ENCODE data around the gene STMN3.
A peak's percentile ranks its signal among the peaks of the same experiment; 100 is the strongest.
"Not testable (repeated sequence)": the region's sequence is repeated elsewhere in the genome, so short reads cannot be mapped to it uniquely, and the experiment has no call there.

The STMN3 gene

DNA sequence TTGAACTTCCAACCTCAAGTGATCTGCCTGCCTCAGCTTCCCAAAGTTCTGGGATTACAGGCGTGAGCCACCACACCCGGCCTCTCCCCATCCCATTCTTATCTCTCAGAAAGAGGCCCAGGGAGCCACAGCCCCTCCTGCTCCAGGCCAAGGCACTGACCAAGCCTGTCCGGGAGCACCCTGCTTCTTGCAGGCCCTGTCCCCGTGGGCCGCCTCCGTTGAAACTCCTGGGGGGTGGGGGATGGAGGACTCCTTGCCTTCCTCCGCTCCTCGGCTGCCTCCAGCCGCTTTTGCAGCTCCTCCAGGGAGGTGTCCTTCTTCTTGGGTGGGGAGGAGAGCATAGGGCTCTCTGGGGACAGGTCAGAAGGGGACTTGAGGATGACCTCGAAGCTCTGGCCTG, 9.7 kb downstream of the STMN3 start:
- no peak overlapping the region for H3K27ac Mint-ChIP-seq
- no peak for DNase-seq
- peaks cover 3% of the 10 kb centered on the region for H3K36me3 Mint-ChIP-seq (ENCODE audit: low read depth)
- no peaks in the 10 kb centered on the region for H3K9me3 Mint-ChIP-seq
- H3K4me3 Mint-ChIP-seq = peak overlapping the region; percentile 71
- H3K4me1 Mint-ChIP-seq (ENCODE audit: low read depth) = peaks cover 21% of the 10 kb centered on the region
- H3K27me3 Mint-ChIP-seq = no peaks in the 10 kb centered on the region

DNA sequence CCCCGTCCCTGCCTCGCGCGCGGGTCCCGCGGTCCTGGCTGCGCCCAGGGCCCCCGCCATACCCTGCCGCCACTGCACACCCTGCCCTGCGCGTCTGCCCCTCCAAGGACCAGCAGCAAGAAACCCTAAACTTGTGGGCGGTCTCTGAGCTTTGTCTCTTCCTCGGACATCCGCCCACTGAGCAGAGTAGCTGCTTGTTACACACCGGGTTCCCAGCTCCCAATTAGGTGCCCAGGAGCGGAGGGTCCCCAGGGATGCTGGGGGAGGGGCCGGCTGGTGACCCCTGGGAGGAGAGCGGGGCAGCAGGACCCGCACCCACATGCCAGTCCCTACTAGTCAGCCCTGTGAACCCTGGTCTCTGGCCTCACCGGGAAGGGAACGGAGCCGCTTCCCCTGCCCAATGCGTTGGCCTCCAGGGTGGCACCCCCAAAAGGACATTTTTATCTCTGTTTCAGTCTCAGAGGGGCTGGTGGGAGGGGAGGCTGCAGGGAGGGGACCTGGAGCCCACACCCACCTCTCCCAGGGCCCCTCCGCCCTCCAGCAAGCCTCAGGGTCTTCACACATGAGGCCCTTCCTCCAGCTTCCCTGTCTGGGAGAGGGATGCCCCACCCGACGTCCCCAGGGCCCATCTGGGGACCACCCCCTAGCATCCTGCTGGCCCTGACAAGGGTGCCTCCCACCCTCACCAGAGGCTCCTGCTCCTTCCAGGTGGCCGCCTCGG, 10.5 kb downstream of the STMN3 start:
- peak overlapping the region; percentile 64 for H3K27ac Mint-ChIP-seq
- peaks cover 3% of the 10 kb centered on the region for H3K36me3 Mint-ChIP-seq (ENCODE audit: low read depth)
- H3K9me3 Mint-ChIP-seq = no peaks in the 10 kb centered on the region
- peak overlapping the region; percentile 71 for H3K4me3 Mint-ChIP-seq
- no peaks in the 10 kb centered on the region for H3K27me3 Mint-ChIP-seq
- H3K4me1 Mint-ChIP-seq (ENCODE audit: low read depth) = peaks cover 25% of the 10 kb centered on the region
- DNase-seq = peak; percentile 40

DNA sequence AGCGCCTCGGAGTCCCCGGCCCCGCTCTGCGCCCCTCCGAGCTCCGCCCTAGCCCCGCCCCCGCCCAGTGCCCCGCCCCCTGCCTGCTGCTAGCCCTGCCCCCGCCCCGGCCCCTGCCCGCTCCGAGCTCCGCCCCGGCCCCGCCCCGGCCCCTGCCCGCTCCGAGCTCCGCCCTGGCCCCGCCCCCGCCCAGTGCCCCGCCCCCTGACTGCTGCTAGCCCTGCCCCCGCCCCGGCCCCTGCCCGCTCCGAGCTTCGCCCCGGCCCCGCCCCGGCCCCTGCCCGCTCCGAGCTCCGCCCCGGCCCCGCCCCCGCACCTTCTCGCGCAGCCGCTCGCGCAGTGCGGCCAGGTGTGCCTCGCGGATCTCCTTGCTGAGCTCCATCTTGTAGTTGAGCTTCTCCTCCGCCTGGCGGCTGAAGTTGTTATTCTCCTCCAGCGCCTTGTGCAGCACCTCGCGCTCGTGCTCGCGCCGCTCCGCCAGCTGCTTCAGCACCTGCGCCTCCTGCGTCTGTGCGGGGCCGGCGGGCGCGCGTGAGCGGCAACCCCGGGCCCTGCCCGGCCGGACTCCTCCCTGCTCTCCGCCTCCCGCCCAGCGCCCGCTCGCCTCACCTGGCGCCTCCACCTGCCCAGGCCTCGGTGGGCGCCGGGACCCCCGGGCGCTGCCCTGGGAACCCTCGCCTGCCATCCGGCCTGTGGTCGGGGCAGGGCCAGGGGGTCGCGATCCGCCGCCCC, 11.3 kb downstream of the STMN3 start:
- H3K4me1 Mint-ChIP-seq (ENCODE audit: low read depth) = peaks cover 31% of the 10 kb centered on the region
- H3K36me3 Mint-ChIP-seq (ENCODE audit: low read depth) = peaks cover 3% of the 10 kb centered on the region
- peak overlapping the region; percentile 71 for H3K4me3 Mint-ChIP-seq
- DNase-seq = peak; percentile 97
- no peaks in the 10 kb centered on the region for H3K9me3 Mint-ChIP-seq
- no peaks in the 10 kb centered on the region for H3K27me3 Mint-ChIP-seq
- peak overlapping the region; percentile 67 for H3K27ac Mint-ChIP-seq

DNA sequence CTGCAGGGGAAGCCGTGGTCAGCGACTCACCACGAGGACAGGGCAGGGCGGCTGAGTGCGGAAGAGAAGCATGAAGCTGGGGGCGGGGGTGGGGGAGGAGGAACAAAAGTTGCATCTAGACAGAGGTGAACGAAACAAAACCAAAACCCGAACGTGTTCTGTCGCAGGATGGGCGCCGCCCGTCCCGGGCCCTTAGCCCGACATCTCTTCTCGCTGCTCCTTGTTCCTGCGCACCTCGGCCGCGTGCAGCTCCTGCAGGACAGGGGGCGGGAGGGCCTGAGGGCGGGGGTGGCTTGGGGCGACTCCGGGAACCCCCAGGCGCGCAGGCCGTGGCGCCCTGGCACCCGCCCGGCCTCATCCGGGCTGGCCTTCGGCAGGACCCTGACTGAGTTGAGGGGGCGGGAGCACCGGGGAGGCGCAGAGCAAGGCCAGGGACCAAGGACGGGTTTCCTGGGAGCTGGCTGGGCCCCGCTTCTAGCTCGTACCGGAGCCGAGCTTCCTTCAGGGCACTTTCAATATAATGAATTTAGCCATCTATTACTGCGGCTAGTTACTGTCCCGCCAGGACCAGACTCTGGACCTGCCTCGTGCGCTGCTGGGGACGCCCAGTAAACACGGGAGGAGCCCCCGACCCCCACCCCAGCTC, 12.0 kb downstream of the STMN3 start:
- peaks cover 36% of the 10 kb centered on the region for H3K4me1 Mint-ChIP-seq (ENCODE audit: low read depth)
- H3K36me3 Mint-ChIP-seq (ENCODE audit: low read depth) = peaks cover 3% of the 10 kb centered on the region
- H3K27ac Mint-ChIP-seq = peak overlapping the region; percentile 64
- peak; percentile 80 for DNase-seq
- no peaks in the 10 kb centered on the region for H3K9me3 Mint-ChIP-seq
- H3K27me3 Mint-ChIP-seq = no peaks in the 10 kb centered on the region
- peak overlapping the region; percentile 71 for H3K4me3 Mint-ChIP-seq

DNA sequence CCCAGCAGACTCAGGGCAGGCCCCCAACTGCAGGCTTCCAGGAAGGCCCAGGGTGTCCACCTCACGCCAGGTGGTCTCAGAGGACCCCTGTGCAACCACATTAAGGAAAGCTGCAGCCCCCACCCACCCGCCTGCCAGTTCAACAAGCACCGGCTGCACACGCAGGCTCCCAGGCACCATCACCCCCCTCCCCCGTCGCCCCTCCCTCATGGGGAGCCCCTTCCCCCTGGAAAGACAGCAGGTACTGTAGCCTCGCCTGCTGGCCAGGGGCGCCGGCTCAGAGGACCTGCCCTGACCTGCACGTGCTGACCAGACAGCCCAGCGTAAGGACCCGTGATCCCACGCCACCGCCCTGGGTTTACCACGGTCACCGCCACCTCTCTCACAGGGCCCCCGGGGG, 12.5 kb downstream of the STMN3 start:
- peak overlapping the region; percentile 85 for H3K27ac Mint-ChIP-seq
- not testable (repeated sequence) for H3K27me3 Mint-ChIP-seq; H3K9me3 Mint-ChIP-seq; H3K36me3 Mint-ChIP-seq (ENCODE audit: low read depth)
- H3K4me1 Mint-ChIP-seq (ENCODE audit: low read depth) = peaks cover 39% of the 10 kb centered on the region
- H3K4me3 Mint-ChIP-seq = peak overlapping the region; percentile 82
- peak; percentile 56 for DNase-seq

DNA sequence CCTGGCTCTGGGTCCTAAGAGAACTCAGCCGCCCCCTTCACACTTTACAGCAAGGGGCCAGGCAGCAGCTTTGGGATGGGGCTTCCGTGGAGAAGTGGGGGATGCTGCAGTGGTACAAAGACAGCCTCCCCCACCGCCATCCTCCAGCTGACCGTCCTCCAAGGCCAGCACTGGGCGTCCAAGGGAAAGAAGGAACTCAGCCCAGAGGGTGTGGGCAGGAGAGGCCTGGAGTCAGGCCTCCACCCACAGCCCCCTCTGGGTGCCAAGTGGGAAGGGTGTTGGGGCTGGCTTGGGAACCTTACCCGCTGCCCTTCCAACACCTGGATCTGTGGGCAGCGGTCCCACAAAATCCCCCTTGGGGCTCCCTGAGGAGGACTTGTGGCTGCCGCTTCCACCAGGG, 13.1 kb downstream of the STMN3 start:
- H3K27ac Mint-ChIP-seq = peak overlapping the region; percentile 98
- H3K9me3 Mint-ChIP-seq = no peaks in the 10 kb centered on the region
- peaks cover 45% of the 10 kb centered on the region for H3K4me1 Mint-ChIP-seq (ENCODE audit: low read depth)
- peak; percentile 46 for DNase-seq
- H3K4me3 Mint-ChIP-seq = peak overlapping the region; percentile 82
- peaks cover 3% of the 10 kb centered on the region for H3K36me3 Mint-ChIP-seq (ENCODE audit: low read depth)
- no peaks in the 10 kb centered on the region for H3K27me3 Mint-ChIP-seq

DNA sequence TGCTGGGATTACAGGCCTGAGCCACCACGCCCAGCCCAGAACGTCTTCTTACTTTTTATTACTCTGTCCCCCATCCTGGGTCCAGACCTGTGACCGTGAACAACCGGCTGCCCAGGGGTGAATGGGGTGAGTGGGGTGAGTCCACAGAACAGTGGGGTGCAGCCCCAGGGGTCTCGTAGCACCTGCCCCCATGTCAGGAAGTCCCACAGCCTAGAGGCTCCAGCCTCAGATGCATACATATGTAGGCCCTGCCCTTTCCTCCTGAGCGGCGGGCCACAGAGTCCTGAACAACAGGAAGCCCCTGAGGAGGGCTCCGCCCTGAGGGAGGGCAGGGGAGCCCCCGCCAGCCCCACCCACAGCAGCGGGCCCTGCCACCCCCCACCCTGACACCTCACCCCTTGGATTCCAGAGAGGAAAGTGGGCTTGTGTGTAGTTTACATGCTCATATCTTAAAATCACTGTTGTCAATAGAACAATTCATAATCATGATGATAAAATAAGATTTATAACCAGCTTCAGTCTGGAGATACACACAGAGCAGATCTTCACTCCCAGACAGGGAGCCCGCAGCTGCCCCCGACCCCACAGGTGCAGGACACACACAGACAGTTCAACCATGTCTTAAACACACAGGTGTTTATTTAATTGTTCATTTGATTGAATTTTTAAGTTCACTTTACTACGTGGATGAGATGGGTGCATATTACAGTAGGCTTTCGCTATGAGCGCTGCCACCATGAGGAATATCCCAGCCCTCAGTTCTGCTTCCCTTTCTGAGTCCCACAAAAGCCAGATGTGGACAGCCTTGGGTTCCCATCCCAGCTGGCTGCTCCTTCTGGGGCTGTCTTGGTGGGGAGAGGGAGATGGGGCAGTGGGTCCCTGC, 13.9 kb downstream of the STMN3 start:
- no peaks in the 10 kb centered on the region for H3K27me3 Mint-ChIP-seq
- H3K4me3 Mint-ChIP-seq = peak overlapping the region; percentile 82
- DNase-seq = peak; percentile 77
- H3K36me3 Mint-ChIP-seq (ENCODE audit: low read depth) = peaks cover 3% of the 10 kb centered on the region
- H3K9me3 Mint-ChIP-seq = no peaks in the 10 kb centered on the region
- peak overlapping the region; percentile 98 for H3K27ac Mint-ChIP-seq
- H3K4me1 Mint-ChIP-seq (ENCODE audit: low read depth) = peaks cover 52% of the 10 kb centered on the region

DNA sequence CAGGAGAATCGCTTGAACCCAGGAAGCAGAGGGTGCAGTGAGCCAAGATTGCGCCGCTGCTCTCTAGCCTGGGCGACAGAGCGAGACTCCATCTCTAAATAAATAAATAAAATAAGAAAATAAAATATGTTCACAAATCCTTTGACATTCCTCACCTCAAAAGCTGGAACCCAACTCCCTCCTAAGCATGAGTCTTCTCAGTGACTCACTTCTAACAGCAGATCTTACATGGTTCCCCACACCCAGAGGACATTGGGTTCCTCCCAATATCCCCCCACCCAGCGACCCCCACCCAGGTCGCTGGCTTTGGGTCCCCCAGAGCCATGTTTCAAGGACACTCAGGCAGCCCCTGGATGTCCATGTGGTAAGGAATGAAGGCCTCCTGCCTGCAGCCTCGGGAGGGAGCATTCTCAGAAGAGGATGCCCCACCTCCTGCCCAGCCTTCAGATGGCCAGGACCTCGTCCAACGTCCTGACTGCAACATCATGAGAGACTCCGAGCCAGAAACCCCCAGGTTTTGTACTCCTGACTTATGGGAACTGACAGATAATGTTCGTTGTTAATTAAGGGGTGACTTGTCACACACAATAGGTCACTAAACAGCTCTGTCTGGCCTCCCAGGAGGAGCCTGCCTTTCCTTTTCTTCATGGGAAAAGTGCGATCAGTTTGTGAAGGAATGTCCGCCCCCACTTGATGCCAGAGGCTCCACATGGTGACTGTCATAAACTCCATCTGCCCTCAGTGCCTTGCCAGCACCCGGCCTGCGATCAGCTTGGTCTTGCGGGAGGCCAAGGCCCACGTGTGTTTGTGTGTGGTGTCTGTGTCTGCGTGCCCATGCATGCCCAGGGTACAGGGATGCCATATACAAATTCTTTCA, 16.2 kb downstream of the STMN3 start:
- peaks cover 63% of the 10 kb centered on the region for H3K4me1 Mint-ChIP-seq (ENCODE audit: low read depth)
- no peaks in the 10 kb centered on the region for H3K9me3 Mint-ChIP-seq
- H3K27me3 Mint-ChIP-seq = no peaks in the 10 kb centered on the region
- peak overlapping the region; percentile 50 for H3K27ac Mint-ChIP-seq
- DNase-seq = no peak
- H3K36me3 Mint-ChIP-seq (ENCODE audit: low read depth) = peaks cover 3% of the 10 kb centered on the region
- H3K4me3 Mint-ChIP-seq = no peak overlapping the region

DNA sequence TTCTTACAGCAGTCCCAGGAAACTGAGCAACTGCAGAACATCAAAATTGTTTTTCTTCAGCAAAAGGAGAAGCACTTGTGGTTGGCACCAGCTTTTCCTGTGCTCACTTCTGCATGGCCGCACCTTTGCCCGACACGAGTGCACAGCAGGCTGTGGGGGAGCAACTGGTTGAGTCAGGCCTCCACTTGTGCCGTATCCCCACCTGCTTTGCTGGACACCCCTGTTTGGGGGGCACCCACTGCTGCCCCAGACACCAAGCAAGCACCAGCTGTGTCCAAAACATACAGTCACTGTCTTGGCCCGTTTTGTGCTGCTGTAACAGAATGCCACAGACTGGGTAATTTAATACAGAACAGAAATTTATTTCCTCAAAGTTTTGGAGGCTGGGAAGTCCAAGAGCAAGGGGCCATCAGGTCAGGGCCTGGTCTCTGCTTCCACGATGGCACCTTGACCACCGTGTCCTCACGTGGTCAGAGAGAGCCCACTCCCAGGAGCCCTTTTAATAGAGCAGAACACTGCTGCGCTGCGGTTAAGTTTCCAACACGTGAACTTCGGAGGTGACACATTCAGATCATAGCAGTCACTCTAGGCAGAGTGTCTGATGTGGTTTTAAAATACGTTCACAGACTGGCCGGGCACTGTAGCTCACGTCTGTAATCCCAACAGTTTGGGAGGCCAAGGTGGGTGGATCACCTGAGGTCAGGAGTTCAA, 17.6 kb downstream of the STMN3 start:
- peaks cover 70% of the 10 kb centered on the region for H3K4me1 Mint-ChIP-seq (ENCODE audit: low read depth)
- no peaks in the 10 kb centered on the region for H3K27me3 Mint-ChIP-seq
- H3K27ac Mint-ChIP-seq = peak overlapping the region; percentile 94
- no peaks in the 10 kb centered on the region for H3K9me3 Mint-ChIP-seq
- peak; percentile 72 for DNase-seq
- peak overlapping the region; percentile 54 for H3K4me3 Mint-ChIP-seq
- H3K36me3 Mint-ChIP-seq (ENCODE audit: low read depth) = peaks cover 5% of the 10 kb centered on the region

DNA sequence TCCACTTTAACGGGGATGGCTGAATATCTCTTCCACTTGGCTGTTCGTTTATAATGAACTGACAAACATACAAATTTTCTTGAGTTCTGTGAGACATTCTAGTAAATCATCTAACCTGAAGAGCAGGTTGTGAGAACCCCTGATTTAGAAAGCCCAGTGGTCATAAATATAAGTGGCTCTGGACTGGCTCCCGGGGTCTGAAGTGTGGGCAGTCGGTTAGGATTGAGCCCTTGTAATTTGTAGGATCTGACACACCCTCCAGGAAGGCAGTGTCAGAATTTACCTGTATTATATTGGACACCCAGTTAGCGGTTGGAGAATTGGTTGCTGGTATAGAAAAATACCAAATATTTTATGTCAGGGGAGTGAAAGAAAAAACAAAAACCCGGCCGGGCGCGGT, 19.5 kb downstream of the STMN3 start:
- no peaks in the 10 kb centered on the region for H3K27me3 Mint-ChIP-seq
- H3K27ac Mint-ChIP-seq = peak overlapping the region; percentile 51
- H3K4me3 Mint-ChIP-seq = no peak overlapping the region
- DNase-seq = no peak
- peaks cover 16% of the 10 kb centered on the region for H3K36me3 Mint-ChIP-seq (ENCODE audit: low read depth)
- no peaks in the 10 kb centered on the region for H3K9me3 Mint-ChIP-seq
- H3K4me1 Mint-ChIP-seq (ENCODE audit: low read depth) = peaks cover 70% of the 10 kb centered on the region

DNA sequence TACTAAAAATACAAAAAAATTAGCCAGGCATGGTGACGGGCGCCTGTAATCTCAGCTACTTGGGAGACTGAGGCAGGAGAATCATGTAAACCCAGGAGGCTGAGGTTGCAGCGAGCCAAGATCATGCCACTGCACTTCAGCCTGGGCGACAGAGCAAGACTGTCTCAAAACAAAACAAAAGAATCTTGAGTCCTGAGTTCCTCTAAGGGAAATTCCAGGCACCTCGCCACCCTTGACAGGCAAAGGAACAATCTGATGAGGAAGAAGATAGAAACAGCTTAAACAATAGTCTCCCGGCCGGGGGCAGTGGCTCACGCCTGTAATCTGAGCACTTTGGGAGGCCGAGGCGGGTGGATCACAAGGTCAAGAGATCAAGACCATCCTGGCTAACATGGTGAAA, 21.8 kb downstream of the STMN3 start:
- Mint-ChIP-seq H3K27ac (peak overlapping the region; percentile 44), H3K36me3 (ENCODE audit: low read depth) (peaks cover 25% of the 10 kb centered on the region), H3K4me1 (ENCODE audit: low read depth) (peaks cover 61% of the 10 kb centered on the region)
- not testable (repeated sequence) for H3K27me3 Mint-ChIP-seq, H3K4me3 Mint-ChIP-seq, DNase-seq, H3K9me3 Mint-ChIP-seq

DNA sequence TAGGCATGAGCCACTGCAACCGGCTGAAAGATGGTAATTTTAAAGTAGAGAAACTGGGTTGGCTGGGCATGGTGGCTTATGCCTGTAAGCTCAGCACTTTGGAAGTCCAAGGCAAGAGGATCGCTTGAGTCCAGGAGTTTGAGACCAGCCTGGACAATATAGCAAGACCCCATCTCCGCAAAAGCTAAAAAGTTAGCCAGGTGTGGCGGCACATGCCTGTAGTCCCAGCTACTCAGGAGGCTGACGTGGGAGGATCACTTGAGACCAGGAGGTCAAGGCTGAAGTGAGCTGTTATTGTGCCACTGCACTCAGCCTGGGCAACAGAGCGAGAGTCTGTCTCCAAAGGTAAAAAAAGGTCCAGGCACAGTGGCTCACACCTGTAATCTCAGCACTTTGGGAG, 22.3 kb downstream of the STMN3 start:
- not testable (repeated sequence) for H3K4me3 Mint-ChIP-seq, H3K27me3 Mint-ChIP-seq, DNase-seq, H3K9me3 Mint-ChIP-seq, H3K27ac Mint-ChIP-seq
- Mint-ChIP-seq H3K4me1 (ENCODE audit: low read depth) (peaks cover 57% of the 10 kb centered on the region), H3K36me3 (ENCODE audit: low read depth) (peaks cover 25% of the 10 kb centered on the region)

Measured in activated T-cell treated with anti-CD3 and anti-CD28 coated beads, Interleukin-2, amount 50 U/mL, for 24 hours (primary cell).